HepG2 (cell line): ENCODE data around the gene RMRP. TPM values are rescaled to one million over a fixed set of nuclear protein-coding genes. Genes with fewer than 3 reads are reported as not detected.
A peak's percentile ranks its signal among the peaks of the same experiment; 100 is the strongest.

Source experiments
- ATAC-seq: fragments of 200-7000 bp; cut with Tn5 transposase; 3 replicates; pipeline ENCODE4 v1.9.1; 2020; ENCODE audit warnings: mild to moderate bottlenecking, moderate library complexity
- BruUV-seq: library from RNA; stranded (reverse); fragments of 400-500 nt; replicated peaks from 2 replicates; lab custom pipeline; 2021; lab: Mats Ljungman, UMichigan
- CTCF ChIA-PET: fragments of 300-600 bp; formaldehyde crosslinking; extraction: SDS; loops from one replicate; lab custom pipeline; 2021; ENCODE audit warnings: low total read pairs, inconsistent platforms, low intra/inter-chr PET ratio; lab: Yijun Ruan, JAX
- POLR2A ChIA-PET: fragments of 350-600 bp; sonication (Branson Sonifier 250); formaldehyde crosslinking; loops from one replicate; lab custom pipeline; 2020; ENCODE audit warnings: antibody characterized with exemption, inconsistent platforms; lab: Yijun Ruan, JAX
- DNase-seq: peaks from one replicate; pipeline ENCODE4 v3.0.0-alpha.2; 2015; ENCODE audit warnings: low spot score
- FAIRE-seq: peaks from 3 replicates; lab custom pipeline; 2011; peaks lifted over from hg19 to GRCh38; lab: Jason Lieb, UNC
- H2AFZ ChIP-seq: one replicate; pipeline ENCODE4 v1.6.1; 2011; ENCODE audit warnings: low read length, inconsistent platforms
- H3K27ac ChIP-seq: fragments of 300-600 bp; 3 replicates; pipeline ENCODE4 v1.8.0; 2011; ENCODE audit warnings: mixed run types, mild to moderate bottlenecking, mixed read lengths, low read length, inconsistent platforms; ENCODE audit not compliant: insufficient read depth; ENCODE audit errors: extremely low read length
- H3K27me3 ChIP-seq, 2 experiments: fragments of 200-600 bp in 1 of 2; 2 replicates in 1 of 2; 3 replicates in 1 of 2; pipeline versions ENCODE4 v1.6.0 to v1.8.0; 2011; ENCODE audit warnings: low read length in 2 of 2, mild to moderate bottlenecking in 2 of 2, moderate library complexity in 2 of 2, inconsistent platforms in 1 of 2; ENCODE audit not compliant: insufficient read depth in 2 of 2, control insufficient read depth in 1 of 2
- H3K36me3 ChIP-seq, 2 experiments: fragments of 200-600 bp in 1 of 2; replicated peaks in 1 of 2; 2 replicates in 1 of 2; 3 replicates in 1 of 2; pipeline versions ENCODE4 v1.5.1 to v1.8.0; 2011; ENCODE audit warnings: low read length in 2 of 2, inconsistent platforms in 1 of 2; ENCODE audit not compliant: insufficient read depth in 2 of 2, control insufficient read depth in 1 of 2
- H3K4me1 ChIP-seq: 2 replicates; pipeline ENCODE4 v1.5.1; 2012; ENCODE audit warnings: low read length, inconsistent platforms; ENCODE audit not compliant: insufficient read depth
- H3K4me2 ChIP-seq: 2 replicates; pipeline ENCODE4 v1.6.0; 2011; ENCODE audit warnings: low read depth, low read length, inconsistent platforms
- H3K4me3 ChIP-seq, 3 experiments: fragments of 200-600 bp in 1 of 3; sonication (generic), shearing (Covaris generic) in 1 of 3; replicated peaks in 1 of 3; 2 replicates each; pipeline ENCODE4 v1.5.1; 2011 to 2016; ENCODE audit warnings: low read length in 3 of 3, inconsistent platforms in 2 of 3, low read depth in 2 of 3, mild to moderate bottlenecking in 2 of 3, control low read depth in 1 of 3, mixed read lengths in 1 of 3; ENCODE audit not compliant: insufficient read depth in 1 of 3
- H3K79me2 ChIP-seq: one replicate; pipeline ENCODE4 v1.6.1; 2011; ENCODE audit warnings: low read length, inconsistent platforms; ENCODE audit not compliant: insufficient read depth
- H3K9ac ChIP-seq: 2 replicates; pipeline ENCODE4 v1.6.0; 2011; ENCODE audit warnings: mild to moderate bottlenecking, low read depth, low read length, inconsistent platforms; ENCODE audit not compliant: insufficient read depth
- H3K9me3 ChIP-seq: 2 replicates; pipeline ENCODE4 v1.5.1; 2012; ENCODE audit warnings: mild to moderate bottlenecking, low read length
- H4K20me1 ChIP-seq: 2 replicates; pipeline ENCODE4 v1.6.0; 2011; ENCODE audit warnings: inconsistent platforms, mild to moderate bottlenecking, low read length, moderate library complexity; ENCODE audit not compliant: insufficient read depth
- FOSL2 ChIP-seq: sonication (generic); formaldehyde crosslinking; IDR thresholded peaks from 2 replicates; pipeline ENCODE4 v1.4.0; 2020; ENCODE audit warnings: missing genetic modification reagents
- FUBP1 ChIP-seq: sonication (generic); formaldehyde crosslinking; IDR thresholded peaks from 2 replicates; pipeline ENCODE4 v1.5.1; 2020; ENCODE audit warnings: missing genetic modification reagents, mild to moderate bottlenecking, borderline replicate concordance
- GPN1 ChIP-seq: sonication (generic); formaldehyde crosslinking; IDR thresholded peaks from 2 replicates; pipeline ENCODE4 v1.5.1; 2020; ENCODE audit warnings: missing genetic modification reagents, borderline replicate concordance
- NR2F1 ChIP-seq, 2 experiments: fragments of 450-650 bp in 1 of 2; formaldehyde crosslinking in 1 of 2; IDR thresholded peaks; 2 replicates each; pipeline versions ENCODE4 v1.5.0 to v1.6.1; 2016 to 2020; ENCODE audit warnings: mild to moderate bottlenecking in 1 of 2, missing compliant biosample characterization in 1 of 2, missing genetic modification reagents in 1 of 2, moderate library complexity in 1 of 2
- NR2F6 ChIP-seq, 2 experiments: IDR thresholded peaks; 2 replicates each; pipeline ENCODE4 v1.6.1; 2016; ENCODE audit warnings: antibody characterized with exemption in 1 of 2, mild to moderate bottlenecking in 1 of 2
- TERF1 ChIP-seq: sonication (generic); formaldehyde crosslinking; IDR thresholded peaks from 2 replicates; pipeline ENCODE4 v1.8.0; 2022; ENCODE audit warnings: mild to moderate bottlenecking, missing genetic modification reagents, moderate library complexity
- ZNF138 ChIP-seq: sonication (generic); formaldehyde crosslinking; IDR thresholded peaks from 2 replicates; pipeline ENCODE4 v1.5.0; 2020; ENCODE audit warnings: mild to moderate bottlenecking, low read depth, missing genetic modification reagents
- ZNF770 ChIP-seq: sonication (generic); formaldehyde crosslinking; IDR thresholded peaks from 2 replicates; pipeline ENCODE4 v1.5.0; 2020; ENCODE audit warnings: mild to moderate bottlenecking, missing genetic modification reagents
- WGBS: methylation state at CpG from one replicate; pipeline ENCODE4 v1.1.6; 2017; ENCODE audit warnings: low lambda C conversion rate; 5-methylcytosine and 5-hydroxymethylcytosine counted together
- in situ Hi-C: cut with HindIII; loops from 2 replicates; pipeline ENCODE4 v1.10.0; 2017; ENCODE audit warnings: low pct_unique_long_range_greater_than_20kb; ENCODE audit not compliant: extremely low pct_ligation_motif_present
- intact Hi-C: fragments of 100-400 bp; cut with micrococcal nuclease; formaldehyde crosslinking; loops from one replicate; pipeline ENCODE4 v1.10.0; 2022; ENCODE audit not compliant: unreplicated experiment
- polyA plus RNA-seq, 8 experiments: library from polyadenylated mRNA; depleted of rRNA in 3 of 8; stranded (reverse) in 7 of 8; unstranded in 1 of 8; fragments of >200 nt; fragmentation: Illumina TruSeq in 4 of 8; extraction: Trizol in 4 of 8; gene quantifications; 2 replicates each; pipeline versions ENCODE4 v1.2.1 to v1.2.3, GENCODE V29; 2011 to 2016; ENCODE audit warnings: low read depth in 4 of 8, missing spikeins in 1 of 8, mixed read lengths in 1 of 8; ENCODE audit not compliant: insufficient read depth in 1 of 8
- total RNA-seq, 5 experiments: library from RNA; depleted of rRNA; stranded (reverse); fragments of >200 nt; fragmentation: Illumina TruSeq; extraction: Trizol; gene quantifications; 2 replicates each; pipeline ENCODE4 v1.2.3, GENCODE V29; 2016; ENCODE audit warnings: low read depth in 1 of 5

The RMRP gene
- total and polyA plus RNA-seq, 2 of the 13 experiments (the other 11 are each of a cell fraction or from before 2014, with no cell fraction given) = 51.4 to 4,025 TPM

- peak; percentile 39 for DNase-seq
- in situ Hi-C loops (no loop called here), intact Hi-C loops (no loop called here)
- ATAC-seq = peak; percentile 9
- Histone ChIP-seq H3K4me2 (peak overlapping the region; percentile 45), H3K9ac (no peak overlapping the region), H3K36me3 (no peaks in the 10 kb centered on the region), H4K20me1 (no peaks in the 10 kb centered on the region), H3K9me3 (no peaks in the 10 kb centered on the region), H3K27ac (no peak overlapping the region), H2AFZ (no peak overlapping the region), H3K27me3 (no peaks in the 10 kb centered on the region), H3K4me1 (peaks cover 63% of the 10 kb centered on the region), H3K4me3 (peak overlapping the region in 1 of 3 experiments; percentile 23; a peak in 1 of 6 replicates), H3K79me2 (no peaks in the 10 kb centered on the region)
- FAIRE-seq = no peak
- BruUV-seq = no TSS peak
- POLR2A ChIA-PET = interaction anchor here (1.1 to 6.1 kb wide), 5 partner anchors 8 to 43 kb away, joined by 3 to 68 read pairs (median 8); partner anchors contain the start of genes ARHGEF39, CCDC107 and RMRP
- TF ChIP-seq FUBP1 (CRISPR knock-in tag) (no peak), TERF1 (CRISPR knock-in tag) (no peak), NR2F6 (IDR thresholded peaks at IDR 0.05) (peak; percentile 71), NR2F6 (CRISPR knock-in tag; IDR thresholded peaks at IDR 0.05) (peak; percentile 42; the same call in 1 of the 2 replicates), ZNF770 (no peak), ZNF138 (CRISPR knock-in tag) (no peak), FOSL2 (CRISPR knock-in tag) (peak; percentile 40; the same call in 1 of the 2 replicates), GPN1 (CRISPR knock-in tag) (no peak), NR2F1 (CRISPR knock-in tag; IDR thresholded peaks at IDR 0.05) (peak in 1 of 2 experiments; percentile 82; a peak in 2 of 4 replicates)
- 52% methylated on average over 12 of the region's 12 CpGs for WGBS
- CTCF ChIA-PET = no interaction called here
These were observed 31.0 kb upstream of the RMRP start for GRCh38 chr9:35688558-35689541.
